Breast epithelium (tissue), 4 donors: ENCODE measurements around the gene DTWD1. TPM values are rescaled to one million over a fixed set of nuclear protein-coding genes. Genes with fewer than 3 reads are reported as not detected.
"Not testable (repeated sequence)": the region's sequence is repeated elsewhere in the genome, so short reads cannot be mapped to it uniquely, and the experiment has no call there.

Source experiments
- DNase-seq, 2 donors: peaks; one replicate each; pipeline ENCODE4 v3.0.0-alpha.2; 2019; ENCODE audit warnings: low spot score in 2 of 2
- H3K27ac ChIP-seq, 2 donors: fragments of 200-600 bp; sonication (generic) in 1 of 2; one replicate each; pipeline ENCODE4 v1.5.1; 2016 to 2019; ENCODE audit warnings: mild to moderate bottlenecking in 1 of 2
- H3K27me3 ChIP-seq, 2 donors: fragments of 200-600 bp; sonication (generic) in 1 of 2; one replicate each; pipeline versions ENCODE4 v1.5.1 to v1.6.0; 2017 to 2019; ENCODE audit warnings: control low read depth in 1 of 2, mild to moderate bottlenecking in 1 of 2
- H3K36me3 ChIP-seq: fragments of 200-600 bp; one replicate; pipeline ENCODE4 v1.5.1; 2019
- H3K4me1 ChIP-seq, 2 donors: fragments of 200-600 bp; sonication (generic); one replicate each; pipeline ENCODE4 v1.5.1; 2016 to 2019; ENCODE audit warnings: control low read depth in 1 of 2
- H3K4me3 ChIP-seq, 3 donors: fragments of 200-600 bp; sonication (generic); 1 replicate in 2 of 3; 2 replicates in 1 of 3; pipeline ENCODE4 v1.5.1; 2016 to 2019; ENCODE audit warnings: mild to moderate bottlenecking in 3 of 3, moderate library complexity in 2 of 3
- H3K9me3 ChIP-seq, 2 donors: fragments of 200-600 bp; sonication (generic) in 1 of 2; one replicate each; pipeline ENCODE4 v1.5.1; 2016 to 2019; ENCODE audit warnings: control low read depth in 1 of 2
- POLR2A ChIP-seq: fragments of 450-650 bp; IDR thresholded peaks from one replicate; pipeline ENCODE4 v1.6.1; 2016; ENCODE audit warnings: antibody characterized with exemption, mild to moderate bottlenecking, moderate library complexity
- POLR2AphosphoS5 ChIP-seq, 3 donors: sonication (generic); formaldehyde crosslinking; IDR thresholded peaks; one replicate each; pipeline ENCODE4 v1.6.1; 2017; ENCODE audit warnings: antibody characterized with exemption in 3 of 3
- intact Hi-C: fragments of 100-400 bp; cut with DNase I; formaldehyde crosslinking; loops from one replicate; pipeline ENCODE4 v1.15.1; 2023; ENCODE audit warnings: low total_unique reads
- total RNA-seq, 3 donors: library from RNA; depleted of rRNA; stranded (reverse); fragments of >200 nt; gene quantifications; one replicate each; pipeline ENCODE4 v1.1.0, GENCODE V29; 2016
- TF ChIP-seq, protein P1 (sequence below), 3 donors: fragments of 450-650 bp; IDR thresholded peaks; one replicate each; pipeline ENCODE4 v1.5.1; 2016 to 2017; ENCODE audit warnings: antibody characterized with exemption in 3 of 3, mild to moderate bottlenecking in 3 of 3, moderate library complexity in 3 of 3

DTWD1 gene
- total RNA-seq, 3 donors from 2014 or later: 21.6 to 35.4 (median 33.8) TPM

DNA sequence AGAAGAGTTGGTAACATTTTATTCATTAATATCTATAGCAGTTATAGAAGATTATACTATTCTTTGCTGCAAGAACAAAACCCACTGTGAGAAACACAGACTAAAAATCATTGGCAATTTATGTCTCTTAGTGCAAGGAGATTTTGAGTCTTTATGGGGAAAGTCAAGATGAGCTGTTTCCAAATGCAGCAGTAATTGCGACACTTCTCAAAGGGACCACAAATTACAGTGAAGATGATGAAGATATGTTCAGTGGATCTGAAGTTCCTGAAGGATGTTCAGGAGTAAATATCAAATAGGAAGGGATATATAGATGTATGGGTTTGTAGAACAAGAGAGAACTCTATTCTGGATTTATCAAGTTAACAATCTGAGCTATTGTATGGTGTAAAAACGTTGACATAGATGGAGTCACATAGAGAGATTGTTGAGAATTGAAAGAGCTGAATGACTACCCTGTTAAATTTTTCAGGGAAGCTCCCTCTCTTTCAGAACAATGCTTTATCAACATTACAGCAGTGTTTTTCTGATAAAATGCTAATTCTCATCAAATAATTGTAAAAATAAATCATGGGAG, 71.8 kb downstream of the DTWD1 start:
- Histone ChIP-seq H3K27ac (no peak overlapping the region), H3K4me3 (no peak overlapping the region), H3K4me1 (no peaks in the 10 kb centered on the region), H3K36me3 (no peaks in the 10 kb centered on the region), H3K9me3 (no peaks in the 10 kb centered on the region), H3K27me3 (no peaks in the 10 kb centered on the region)
- TF ChIP-seq POLR2AphosphoS5 (IDR thresholded peaks at IDR 0.05): no peak
- TF ChIP-seq, protein P1, sequence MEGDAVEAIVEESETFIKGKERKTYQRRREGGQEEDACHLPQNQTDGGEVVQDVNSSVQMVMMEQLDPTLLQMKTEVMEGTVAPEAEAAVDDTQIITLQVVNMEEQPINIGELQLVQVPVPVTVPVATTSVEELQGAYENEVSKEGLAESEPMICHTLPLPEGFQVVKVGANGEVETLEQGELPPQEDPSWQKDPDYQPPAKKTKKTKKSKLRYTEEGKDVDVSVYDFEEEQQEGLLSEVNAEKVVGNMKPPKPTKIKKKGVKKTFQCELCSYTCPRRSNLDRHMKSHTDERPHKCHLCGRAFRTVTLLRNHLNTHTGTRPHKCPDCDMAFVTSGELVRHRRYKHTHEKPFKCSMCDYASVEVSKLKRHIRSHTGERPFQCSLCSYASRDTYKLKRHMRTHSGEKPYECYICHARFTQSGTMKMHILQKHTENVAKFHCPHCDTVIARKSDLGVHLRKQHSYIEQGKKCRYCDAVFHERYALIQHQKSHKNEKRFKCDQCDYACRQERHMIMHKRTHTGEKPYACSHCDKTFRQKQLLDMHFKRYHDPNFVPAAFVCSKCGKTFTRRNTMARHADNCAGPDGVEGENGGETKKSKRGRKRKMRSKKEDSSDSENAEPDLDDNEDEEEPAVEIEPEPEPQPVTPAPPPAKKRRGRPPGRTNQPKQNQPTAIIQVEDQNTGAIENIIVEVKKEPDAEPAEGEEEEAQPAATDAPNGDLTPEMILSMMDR (IDR thresholded peaks at IDR 0.05): no peak
- no peak for TF ChIP-seq POLR2A
- intact Hi-C loops: no loop called here
- DNase-seq: no peak

DNA sequence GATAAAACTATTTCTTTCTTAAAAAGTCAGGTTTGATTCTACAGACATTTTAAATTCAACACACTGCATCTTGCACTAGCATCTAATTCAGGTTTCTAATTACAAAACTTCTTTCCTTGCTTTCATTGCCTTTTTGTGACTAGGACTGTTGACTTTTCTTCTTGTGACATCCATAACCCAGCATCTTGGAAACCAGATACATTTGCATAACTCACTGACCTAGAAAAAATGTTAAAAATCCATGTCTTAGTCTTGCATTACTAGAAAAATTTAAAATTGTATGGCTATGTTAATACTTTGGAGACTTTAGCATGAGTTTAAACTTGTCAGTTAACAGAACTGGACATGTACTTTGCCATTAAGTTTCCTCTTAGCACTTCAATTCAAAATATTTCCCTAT, 72.7 kb downstream of the DTWD1 start:
- H3K4me3 ChIP-seq: no peak overlapping the region
- no peak overlapping the region for H3K27ac ChIP-seq
- TF ChIP-seq POLR2AphosphoS5 (IDR thresholded peaks at IDR 0.05): no peak
- no peak for TF ChIP-seq POLR2A
- TF ChIP-seq, protein P1 (IDR thresholded peaks at IDR 0.05): no peak
- H3K9me3 ChIP-seq: no peaks in the 10 kb centered on the region
- H3K27me3 ChIP-seq: no peaks in the 10 kb centered on the region
- no peaks in the 10 kb centered on the region for H3K36me3 ChIP-seq
- DNase-seq: no peak
- intact Hi-C loops: no loop called here
- no peaks in the 10 kb centered on the region for H3K4me1 ChIP-seq

DNA sequence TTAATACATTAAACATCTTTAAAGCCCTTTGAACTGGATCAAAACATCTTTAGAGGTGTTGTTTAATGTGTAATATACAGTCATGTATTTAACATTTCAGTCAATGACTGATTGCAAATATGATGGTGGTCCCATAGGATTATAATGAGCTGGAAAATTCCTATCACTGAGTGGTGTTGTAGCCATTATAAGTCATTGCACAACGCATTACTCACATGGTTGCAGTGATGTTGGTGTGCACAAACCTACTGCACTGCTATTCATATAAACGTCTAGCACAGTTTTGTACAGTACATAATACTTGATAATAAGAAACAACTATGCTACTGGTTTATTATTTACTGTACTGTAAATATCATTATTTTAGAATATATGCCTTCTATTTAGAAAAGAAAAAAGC, 75.6 kb downstream of the DTWD1 start:
- no peaks in the 10 kb centered on the region for H3K36me3 ChIP-seq
- TF ChIP-seq POLR2A: no peak
- TF ChIP-seq, protein P1 (IDR thresholded peaks at IDR 0.05): no peak
- no peaks in the 10 kb centered on the region for H3K4me1 ChIP-seq
- no peaks in the 10 kb centered on the region for H3K9me3 ChIP-seq
- intact Hi-C loops: no loop called here
- no peak overlapping the region for H3K27ac ChIP-seq
- DNase-seq: no peak
- no peaks in the 10 kb centered on the region for H3K27me3 ChIP-seq
- no peak overlapping the region for H3K4me3 ChIP-seq

DNA sequence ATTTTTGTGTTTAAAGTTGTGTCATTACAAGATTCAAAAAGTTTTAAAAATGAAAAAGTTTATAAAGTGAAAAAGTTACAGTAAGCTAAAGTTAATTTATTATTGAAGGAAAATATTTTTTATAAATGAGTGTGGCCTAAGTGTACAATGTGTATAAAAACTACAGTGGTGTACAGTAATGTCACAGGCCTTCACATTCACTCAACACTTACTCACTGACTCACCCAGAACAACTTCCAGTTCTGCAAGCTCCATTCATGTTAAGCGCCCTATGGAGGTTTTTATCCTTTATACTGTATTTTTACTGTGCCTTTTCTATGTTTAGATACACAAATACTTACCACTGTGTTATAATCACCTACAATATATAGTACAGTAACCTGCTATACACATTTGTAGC, 76.3 kb downstream of the DTWD1 start:
- H3K27ac ChIP-seq: no peak overlapping the region

DNA sequence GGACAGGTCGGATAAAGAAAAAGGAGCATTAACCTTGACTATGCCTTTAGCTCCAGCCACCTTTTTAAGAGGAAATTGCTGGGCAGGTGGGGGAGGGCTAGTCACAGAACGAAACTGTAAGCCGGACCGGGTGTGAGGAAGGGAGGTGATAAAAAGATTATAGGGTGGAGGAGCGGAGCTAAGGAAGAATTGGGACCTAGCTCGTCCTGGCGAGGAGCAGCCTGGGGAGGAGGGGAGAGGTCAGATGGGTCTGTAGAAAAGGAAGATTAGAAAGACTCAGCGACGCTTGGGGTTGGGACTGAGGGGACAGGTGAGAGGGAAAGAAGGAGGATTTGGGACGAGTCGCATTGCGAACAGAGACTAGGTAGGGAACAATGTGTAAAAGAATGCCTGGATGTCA, 82.1 kb downstream of the DTWD1 start:
- H3K27me3 ChIP-seq, H3K9me3 ChIP-seq, H3K4me1 ChIP-seq, intact Hi-C loops, DNase-seq, H3K36me3 ChIP-seq, H3K27ac ChIP-seq, H3K4me3 ChIP-seq: not testable (repeated sequence)

More for the DNA sequence above, 76.3 kb downstream of the DTWD1 start:
- no peaks in the 10 kb centered on the region for H3K9me3 ChIP-seq
- intact Hi-C loops: no loop called here
- no peak for DNase-seq
- no peaks in the 10 kb centered on the region for H3K4me1 ChIP-seq
- no peaks in the 10 kb centered on the region for H3K36me3 ChIP-seq
- no peak overlapping the region for H3K4me3 ChIP-seq
- TF ChIP-seq POLR2AphosphoS5 (IDR thresholded peaks at IDR 0.05) (no peak), POLR2A (no peak)
- TF ChIP-seq, protein P1 (IDR thresholded peaks at IDR 0.05): no peak
- no peaks in the 10 kb centered on the region for H3K27me3 ChIP-seq

Other genes starting within 250 kb of the DTWD1 start
- 100 to 1,000 TPM in 1 of 3 donors, 10 to 100 TPM in 2; 33.7 to 178 (median 42.9) TPM for gene FGF7, start 197.8 kb upstream of the DTWD1 start, total RNA-seq
- 10 to 100 TPM in 1 of 3 donors, 1 to 10 TPM in 2; 1.3 to 13.0 (median 4.9) TPM for gene FAM227B, start 230 bp upstream of the DTWD1 start, total RNA-seq